A549 (cell line): ENCODE measurements around the gene STOM.

ENCODE experiments used
- CTCF ChIP-seq: fragments of >200 bp; sonication (Bioruptor Twin); formaldehyde crosslinking; IDR thresholded peaks from 3 replicates; pipeline ENCODE4 v1.5.1; 2016
- NR3C1 ChIP-seq: fragments of >200 bp; sonication (Bioruptor Twin); formaldehyde crosslinking; IDR thresholded peaks from 3 replicates; pipeline ENCODE4 v1.6.1; 2017
- PHF8 ChIP-seq: fragments of 200-600 bp; sonication (generic); IDR thresholded peaks from 2 replicates; pipeline ENCODE4 v1.6.1; 2016; ENCODE audit warnings: low read depth, mild to moderate bottlenecking, antibody characterized with exemption, moderate library complexity, borderline replicate concordance
- POLR2A ChIP-seq: IDR thresholded peaks from 2 replicates; pipeline ENCODE4 v1.6.1; 2012; ENCODE audit warnings: mild to moderate bottlenecking, low read length
- POLR2AphosphoS2 ChIP-seq: conservative IDR thresholded peaks from 2 replicates; pipeline ENCODE4 v1.6.1; 2012; ENCODE audit warnings: low read length, improper control_type of control experiment, inconsistent platforms
- RAD21 ChIP-seq, 2 experiments: fragments of >200 bp in 1 of 2; sonication (Bioruptor Twin) in 1 of 2; formaldehyde crosslinking in 1 of 2; IDR thresholded peaks in 1 of 2; conservative IDR thresholded peaks in 1 of 2; 2 replicates in 1 of 2; 3 replicates in 1 of 2; pipeline ENCODE4 v1.6.1; 2012 to 2018; ENCODE audit warnings: inconsistent platforms in 1 of 2
- REST ChIP-seq: fragments of 200-600 bp; sonication (generic); IDR thresholded peaks from 2 replicates; pipeline ENCODE4 v1.6.1; 2016; ENCODE audit warnings: antibody characterized with exemption, mild to moderate bottlenecking, moderate library complexity

GRCh38 chr9:121394292-121394691 is 24.2 kb upstream of the STOM start:
- TF ChIP-seq CTCF (no peak), REST (no peak), POLR2AphosphoS2 (no peak), NR3C1 (no peak), PHF8 (no peak), POLR2A (no peak), RAD21 (conservative IDR thresholded peaks at IDR 0.05 in 1 of 2, IDR thresholded peaks at IDR 0.05 in 1 of 2) (no peak)
